NCI-H2107 (cell line): Measurements from ENCODE around the gene ARHGAP29.
"Not testable (repeated sequence)": the region's sequence is repeated elsewhere in the genome, so short reads cannot be mapped to it uniquely, and the experiment has no call there.

Experiments
- DNase-seq: peaks from one replicate; lab custom pipeline; 2025; lab: John Stamatoyannopoulos, UW

Gene ARHGAP29

GRCh38 chr1:94165843-94166242 lies 71.5 kb downstream of the ARHGAP29 start:
- no peak for DNase-seq

- DNase-seq = not testable (repeated sequence)
Observed at GRCh38 chr1:94164885-94165284, 72.5 kb downstream of the ARHGAP29 start.

GRCh38 chr1:94164121-94164520 lies 73.3 kb downstream of the ARHGAP29 start:
- DNase-seq = not testable (repeated sequence)

- DNase-seq = not testable (repeated sequence)
Observed at GRCh38 chr1:94163249-94163648, 74.1 kb downstream of the ARHGAP29 start.

- no peak for DNase-seq
Observed at GRCh38 chr1:94160811-94161210, 76.6 kb downstream of the ARHGAP29 start.

- DNase-seq = no peak
Observed at GRCh38 chr1:94156096-94156625, 81.2 kb downstream of the ARHGAP29 start.

GRCh38 chr1:94154989-94155388 lies 82.4 kb downstream of the ARHGAP29 start:
- no peak for DNase-seq

- DNase-seq = no peak
Observed at GRCh38 chr1:94153133-94153532, 84.3 kb downstream of the ARHGAP29 start.

- DNase-seq = not testable (repeated sequence)
Observed at GRCh38 chr1:94149166-94149565, 88.2 kb downstream of the ARHGAP29 start.

- no peak for DNase-seq
Observed at GRCh38 chr1:94146273-94146672, 91.1 kb downstream of the ARHGAP29 start.

- no peak for DNase-seq
Observed at GRCh38 chr1:94144836-94145235, 92.5 kb downstream of the ARHGAP29 start.

GRCh38 chr1:94143809-94144176 lies 93.6 kb downstream of the ARHGAP29 start:
- DNase-seq = no peak

GRCh38 chr1:94143173-94143808 lies 94.1 kb downstream of the ARHGAP29 start:
- DNase-seq = no peak

- DNase-seq = no peak
Observed at GRCh38 chr1:94142583-94142982, 94.8 kb downstream of the ARHGAP29 start.

GRCh38 chr1:94142022-94142421 lies 95.4 kb downstream of the ARHGAP29 start:
- DNase-seq = no peak

GRCh38 chr1:94132111-94132510 lies 105.3 kb downstream of the ARHGAP29 start:
- no peak for DNase-seq

- DNase-seq = no peak
Observed at GRCh38 chr1:94130851-94131595, 106.4 kb downstream of the ARHGAP29 start.

- no peak for DNase-seq
Observed at GRCh38 chr1:94126651-94127050, 110.7 kb downstream of the ARHGAP29 start.

- no peak for DNase-seq
Observed at GRCh38 chr1:94125551-94126514, 111.6 kb downstream of the ARHGAP29 start.

GRCh38 chr1:94124538-94124937 lies 112.8 kb downstream of the ARHGAP29 start:
- DNase-seq = no peak

- no peak for DNase-seq
Observed at GRCh38 chr1:94122201-94122970, 115.0 kb downstream of the ARHGAP29 start.
